Upper lobe of left lung (tissue), 6 donors: Measurements from ENCODE around the gene SIK2. TPM values are rescaled to one million over a fixed set of nuclear protein-coding genes. Genes with fewer than 3 reads are reported as not detected.

Experiments used
- ATAC-seq, 2 donors: fragments of 200-7000 bp; cut with Tn5 transposase; one replicate each; pipeline ENCODE4 v1.9.1; 2022; ENCODE audit warnings: mild to moderate bottlenecking in 2 of 2, moderate library complexity in 2 of 2; ENCODE audit not compliant: low FRiP score in 2 of 2
- DNase-seq, 2 donors: peaks; one replicate each; pipeline ENCODE4 v3.0.0-alpha.2; 2019 to 2020
- H3K27ac ChIP-seq, 4 donors: fragments of 200-600 bp; sonication (generic); one replicate each; pipeline ENCODE4 v1.5.1; 2016 to 2019
- H3K27me3 ChIP-seq, 4 donors: fragments of 200-600 bp; sonication (generic); one replicate each; pipeline ENCODE4 v1.5.1; 2017 to 2019
- H3K36me3 ChIP-seq, 4 donors: fragments of 200-600 bp; sonication (generic); one replicate each; pipeline ENCODE4 v1.5.1; 2016 to 2019
- H3K4me1 ChIP-seq, 4 donors: fragments of 200-600 bp; sonication (generic); one replicate each; pipeline ENCODE4 v1.5.1; 2018 to 2019
- H3K4me3 ChIP-seq, 4 donors: fragments of 200-600 bp; sonication (generic); one replicate each; pipeline ENCODE4 v1.5.1; 2017 to 2019; ENCODE audit warnings: mild to moderate bottlenecking in 2 of 4, moderate library complexity in 1 of 4
- H3K9me3 ChIP-seq, 4 donors: fragments of 200-600 bp; sonication (generic); one replicate each; pipeline ENCODE4 v1.5.1; 2018 to 2019
- CTCF ChIP-seq, 6 experiments: fragments of 450-650 bp in 4 of 6; fragments of 200-600 bp in 2 of 6; sonication (generic) in 2 of 6; IDR thresholded peaks; one replicate each; pipeline ENCODE4 v1.5.1; 2016 to 2019; ENCODE audit warnings: antibody characterized with exemption in 6 of 6
- EP300 ChIP-seq, 4 donors: sonication (generic); formaldehyde crosslinking; IDR thresholded peaks; one replicate each; pipeline ENCODE4 v1.5.1; 2017; ENCODE audit warnings: antibody characterized with exemption in 4 of 4, control low read depth in 2 of 4
- POLR2A ChIP-seq, 4 donors: fragments of 450-650 bp; IDR thresholded peaks; one replicate each; pipeline ENCODE4 v1.5.1; 2016 to 2017; ENCODE audit warnings: antibody characterized with exemption in 4 of 4, mild to moderate bottlenecking in 2 of 4
- POLR2AphosphoS5 ChIP-seq, 2 donors: sonication (generic); formaldehyde crosslinking; IDR thresholded peaks; one replicate each; pipeline ENCODE4 v1.5.1; 2017; ENCODE audit warnings: antibody characterized with exemption in 2 of 2
- WGBS, 2 donors: methylation state at CpG; one replicate each; pipeline ENCODE4 v1.1.5; 2017 to 2018; 5-methylcytosine and 5-hydroxymethylcytosine counted together
- total RNA-seq, 6 donors: library from RNA; depleted of rRNA in 4 of 6; stranded (reverse); fragments of >200 nt in 4 of 6; gene quantifications; one replicate each; pipeline versions ENCODE4 v1.1.0 to v1.2.1, GENCODE V29; 2016 to 2021
- donor health status: DM: no; HTN: no; CAD: no; lungs with moderate emphysema.
- donor health status: DM: no; HTN: yes; CAD: no; lungs with severe emphysema.

The SIK2 gene
- total RNA-seq, 6 donors from 2014 or later: 23.0 to 35.9 (median 27.6) TPM

GRCh38 chr11:111762981-111763643, 160.9 kb downstream of the SIK2 start:
- H3K27me3 ChIP-seq: no peaks in the 10 kb centered on the region
- ATAC-seq: no peak
- DNase-seq: no peak
- H3K4me3 ChIP-seq: no peak overlapping the region
- H3K9me3 ChIP-seq: no peaks in the 10 kb centered on the region
- WGBS, 2 donors: 87 to 88% methylated on average over 3 of the region's 3 CpGs
- TF ChIP-seq POLR2A (IDR thresholded peaks at IDR 0.05) (no peak), EP300 (IDR thresholded peaks at IDR 0.05) (no peak), CTCF (IDR thresholded peaks at IDR 0.05) (no peak), POLR2AphosphoS5 (IDR thresholded peaks at IDR 0.05) (no peak)
- peaks cover 19 to 59% (median 44%) of the 10 kb centered on the region in 4 donors for H3K36me3 ChIP-seq
- no peak overlapping the region for H3K27ac ChIP-seq
- H3K4me1 ChIP-seq: peaks cover 14 to 22% (median 20%) of the 10 kb centered on the region in 4 donors

- peaks cover 11 to 44% (median 34%) of the 10 kb centered on the region in 4 donors for H3K36me3 ChIP-seq
- no peak for TF ChIP-seq POLR2AphosphoS5 (IDR thresholded peaks at IDR 0.05)
- no peak for TF ChIP-seq CTCF (IDR thresholded peaks at IDR 0.05)
- no peak for TF ChIP-seq POLR2A (IDR thresholded peaks at IDR 0.05)
- TF ChIP-seq EP300 (IDR thresholded peaks at IDR 0.05): no peak
- H3K9me3 ChIP-seq: no peaks in the 10 kb centered on the region
- ATAC-seq (no peak), DNase-seq (no peak)
- no peaks in the 10 kb centered on the region for H3K27me3 ChIP-seq
- H3K4me3 ChIP-seq: peak overlapping the region in 3 of 4 donors; percentile 68 to 85 (median 83)
- WGBS, 2 donors: 78 to 80% methylated on average over 1 of the region's 1 CpG
- H3K4me1 ChIP-seq: peaks cover 14 to 22% (median 20%) of the 10 kb centered on the region in 4 donors
- H3K27ac ChIP-seq: peak overlapping the region in 1 of 4 donors; percentile 90
Observed at GRCh38 chr11:111764621-111765020, 162.4 kb downstream of the SIK2 start.

GRCh38 chr11:111765320-111765983, 163.2 kb downstream of the SIK2 start:
- ATAC-seq (peak; percentile 24 to 60), DNase-seq (peak in 1 of 2 donors; percentile 90)
- Histone ChIP-seq H3K9me3 (no peaks in the 10 kb centered on the region), H3K4me3 (peak overlapping the region; percentile 68 to 85 (median 78)), H3K27ac (peak overlapping the region; percentile 86 to 91 (median 90)), H3K27me3 (no peaks in the 10 kb centered on the region), H3K4me1 (peaks cover 14 to 22% (median 20%) of the 10 kb centered on the region in 4 donors), H3K36me3 (peaks cover 6 to 36% (median 26%) of the 10 kb centered on the region in 4 donors)
- WGBS, 2 donors: 1% methylated on average over 23 to 24 of the region's 28 CpGs
- TF ChIP-seq CTCF (IDR thresholded peaks at IDR 0.05) (no peak), EP300 (IDR thresholded peaks at IDR 0.05) (no peak), POLR2AphosphoS5 (IDR thresholded peaks at IDR 0.05) (no peak), POLR2A (IDR thresholded peaks at IDR 0.05) (no peak)

- peak within 1 kb of the TSS; percentile 86 to 91 (median 90) for H3K27ac ChIP-seq
- DNase-seq: peak; percentile 83 to 93
- no peaks in the 10 kb centered on the region for H3K27me3 ChIP-seq
- peak within 1 kb of the TSS; percentile 68 to 85 (median 78) for H3K4me3 ChIP-seq
- H3K9me3 ChIP-seq: no peaks in the 10 kb centered on the region
- H3K36me3 ChIP-seq: peaks cover 0 to 28% (median 18%) of the 10 kb centered on the region in 4 donors
- H3K4me1 ChIP-seq: peaks cover 14 to 22% (median 20%) of the 10 kb centered on the region in 4 donors
- TF ChIP-seq POLR2AphosphoS5 (IDR thresholded peaks at IDR 0.05) (peak; percentile 45 to 66), CTCF (IDR thresholded peaks at IDR 0.05) (peak in 1 of 6 experiments; percentile 6), POLR2A (IDR thresholded peaks at IDR 0.05) (peak in 3 of 4 donors; percentile 55 to 68 (median 60)), EP300 (IDR thresholded peaks at IDR 0.05) (no peak)
- WGBS, 2 donors: 0 to 1% methylated on average over 14 to 60 of the region's 61 CpGs
- peak; percentile 97 to 99 for ATAC-seq
Observed at GRCh38 chr11:111765984-111766833, 164.0 kb downstream of the SIK2 start, which contains the start of gene PPP2R1B. PPP2R1B (minus strand) TSS chr11:111766389; CDS start chr11:111766361, 28 bp downstream.
